AG09309 (cell line): ENCODE data around the gene SEMA5A.

Source experiments
- DNase-seq: peaks from one replicate; pipeline ENCODE4 v3.0.0-alpha.2; 2010; ENCODE audit warnings: low read depth
- H3K4me3 ChIP-seq: 2 replicates; pipeline ENCODE4 v1.5.1; 2011; ENCODE audit warnings: mild to moderate bottlenecking, low read depth, low read length, moderate library complexity; ENCODE audit not compliant: control insufficient read depth
- CTCF ChIP-seq: IDR thresholded peaks from 2 replicates; pipeline ENCODE4 v1.5.1; 2011; ENCODE audit warnings: mild to moderate bottlenecking, low read depth, low read length, inconsistent platforms; ENCODE audit not compliant: insufficient read depth, control insufficient read depth; ENCODE audit errors: missing control alignments

The SEMA5A gene

GRCh38 chr5:9063615-9064245 is 482.1 kb downstream of the SEMA5A start:
- DNase-seq, result no peak
- no peak for TF ChIP-seq CTCF
- no peak overlapping the region for H3K4me3 ChIP-seq

GRCh38 chr5:9062873-9063272 is 483.0 kb downstream of the SEMA5A start:
- TF ChIP-seq CTCF, result no peak
- no peak for DNase-seq
- H3K4me3 ChIP-seq, result no peak overlapping the region

- DNase-seq, result peak; percentile 82
- no peak for TF ChIP-seq CTCF
- no peak overlapping the region for H3K4me3 ChIP-seq
Observed at GRCh38 chr5:9059920-9060691, 485.8 kb downstream of the SEMA5A start.

- H3K4me3 ChIP-seq, result no peak overlapping the region
- no peak for TF ChIP-seq CTCF
- DNase-seq, result no peak
Observed at GRCh38 chr5:9058666-9059065, 487.2 kb downstream of the SEMA5A start.

- DNase-seq, result no peak
- no peak for TF ChIP-seq CTCF
- no peak overlapping the region for H3K4me3 ChIP-seq
Observed at GRCh38 chr5:9058161-9058560, 487.7 kb downstream of the SEMA5A start.

DNA sequence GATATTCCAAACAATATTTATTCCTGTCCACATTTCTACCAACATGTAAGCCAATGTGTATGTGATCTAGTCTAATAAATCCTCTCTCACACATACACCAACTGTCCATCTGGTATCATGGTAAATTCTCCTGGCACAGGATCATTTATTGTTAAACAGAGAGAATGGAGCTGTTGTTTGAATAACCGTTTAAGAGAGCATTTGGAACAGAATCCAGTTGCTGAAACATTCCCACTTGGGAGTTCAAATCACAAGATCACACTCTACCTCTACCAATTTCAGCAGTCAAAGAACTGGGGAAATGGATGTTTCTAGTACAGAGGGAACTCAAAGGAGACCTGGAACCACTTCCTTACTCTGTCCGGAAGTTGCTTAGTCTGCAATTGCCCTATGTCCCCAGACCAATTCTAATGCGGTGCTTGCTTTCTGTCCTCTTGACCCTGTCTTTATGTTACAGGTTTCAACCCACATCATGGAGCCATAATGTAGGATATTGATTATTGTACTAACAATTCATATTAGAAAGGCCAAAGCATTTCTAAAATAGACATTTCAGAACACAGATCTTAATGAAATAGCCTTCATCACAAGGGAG is 488.4 kb downstream of the SEMA5A start:
- DNase-seq, result no peak

More for the DNA sequence above, 488.4 kb downstream of the SEMA5A start:
- no peak for TF ChIP-seq CTCF
- H3K4me3 ChIP-seq, result no peak overlapping the region
